Islet of Langerhans (tissue), 1 donor: ENCODE data around the gene ANO9.
"Not testable (repeated sequence)": the region's sequence is repeated elsewhere in the genome, so short reads cannot be mapped to it uniquely, and the experiment has no call there.

Experiments
- FAIRE-seq: peaks from one replicate; lab custom pipeline; 2011; peaks lifted over from hg19 to GRCh38; lab: Jason Lieb, UNC

Gene ANO9

GRCh38 chr11:433641-434040 lies 8.2 kb downstream of the ANO9 start:
- FAIRE-seq = no peak

GRCh38 chr11:433111-433510 lies 8.7 kb downstream of the ANO9 start:
- no peak for FAIRE-seq

GRCh38 chr11:432501-433100 lies 9.2 kb downstream of the ANO9 start:
- no peak for FAIRE-seq

GRCh38 chr11:431921-432320 lies 9.9 kb downstream of the ANO9 start:
- no peak for FAIRE-seq

- no peak for FAIRE-seq
Observed at GRCh38 chr11:429931-430456, 11.8 kb downstream of the ANO9 start.

- FAIRE-seq = no peak
Observed at GRCh38 chr11:429391-429790, 12.4 kb downstream of the ANO9 start.

GRCh38 chr11:428295-428694 lies 13.5 kb downstream of the ANO9 start:
- FAIRE-seq = no peak

GRCh38 chr11:426851-427250 lies 15.0 kb downstream of the ANO9 start:
- no peak for FAIRE-seq

- FAIRE-seq = no peak
Observed at GRCh38 chr11:425301-425700, 16.5 kb downstream of the ANO9 start.

- not testable (repeated sequence) for FAIRE-seq
Observed at GRCh38 chr11:424766-425165, 17.0 kb downstream of the ANO9 start.

- no peak for FAIRE-seq
Observed at GRCh38 chr11:424232-424631, 17.6 kb downstream of the ANO9 start.

GRCh38 chr11:422249-422656 lies 19.6 kb downstream of the ANO9 start:
- FAIRE-seq = no peak

- FAIRE-seq = no peak
Observed at GRCh38 chr11:420911-421321, 20.9 kb downstream of the ANO9 start.

- no peak for FAIRE-seq
Observed at GRCh38 chr11:420054-420910, 21.5 kb downstream of the ANO9 start.

- no peak for FAIRE-seq
Observed at GRCh38 chr11:419248-420005, 22.4 kb downstream of the ANO9 start.

GRCh38 chr11:418343-419247 lies 23.2 kb downstream of the ANO9 start:
- FAIRE-seq = no peak

GRCh38 chr11:417652-418342 lies 24.0 kb downstream of the ANO9 start:
- no peak for FAIRE-seq

- FAIRE-seq = no peak
Observed at GRCh38 chr11:416757-417621, 24.8 kb downstream of the ANO9 start.

GRCh38 chr11:416051-416756 lies 25.6 kb downstream of the ANO9 start:
- FAIRE-seq = no peak

- no peak for FAIRE-seq
Observed at GRCh38 chr11:415640-416041, 26.2 kb downstream of the ANO9 start.
